Lower lobe of right lung (tissue), 2 donors: ENCODE results near the gene MED6. TPM values are rescaled to one million over a fixed set of nuclear protein-coding genes. Genes with fewer than 3 reads are reported as not detected.

ENCODE experiments used
- ATAC-seq, 2 donors: fragments of 200-7000 bp; cut with Tn5 transposase; one replicate each; pipeline ENCODE4 v1.9.1; 2020 to 2022; ENCODE audit warnings: mild to moderate bottlenecking in 2 of 2, moderate library complexity in 2 of 2
- DNase-seq: peaks from one replicate; pipeline ENCODE4 v3.0.0-alpha.2; 2020
- H3K27ac ChIP-seq: fragments of 200-600 bp; one replicate; pipeline ENCODE4 v1.8.0; 2022
- H3K27me3 ChIP-seq: fragments of 200-600 bp; one replicate; pipeline ENCODE4 v1.8.0; 2022; ENCODE audit warnings: low read depth
- H3K36me3 ChIP-seq: fragments of 200-600 bp; one replicate; pipeline ENCODE4 v1.8.0; 2022; ENCODE audit warnings: mild to moderate bottlenecking
- H3K4me1 ChIP-seq: fragments of 200-600 bp; one replicate; pipeline ENCODE4 v1.8.0; 2022
- H3K4me3 ChIP-seq: fragments of 200-600 bp; one replicate; pipeline ENCODE4 v1.8.0; 2022; ENCODE audit warnings: mild to moderate bottlenecking
- H3K9me3 ChIP-seq: fragments of 200-600 bp; one replicate; pipeline ENCODE4 v1.8.0; 2022
- intact Hi-C: fragments of 100-400 bp; cut with DNase I; formaldehyde crosslinking; loops from one replicate; pipeline ENCODE4 v1.11.0; 2022
- total RNA-seq: library from RNA; stranded (reverse); fragmentation: NEBNext Ultra II Directional; extraction: Animal tissue kit (Norgen Biotek cat#: 25700); gene quantifications from one replicate; pipeline ENCODE4 v1.2.1, GENCODE V29; 2021
- TF ChIP-seq, protein P1 (sequence below): fragments of 200-600 bp; IDR thresholded peaks from one replicate; pipeline ENCODE4 v1.8.0; 2022; ENCODE audit warnings: antibody characterized with exemption, mild to moderate bottlenecking
- donor health status: DM: no; HTN: yes; CAD: no; lungs with severe emphysema.

MED6 gene
- total RNA-seq, 1 donor from 2014 or later, result 28.8 TPM

DNA sequence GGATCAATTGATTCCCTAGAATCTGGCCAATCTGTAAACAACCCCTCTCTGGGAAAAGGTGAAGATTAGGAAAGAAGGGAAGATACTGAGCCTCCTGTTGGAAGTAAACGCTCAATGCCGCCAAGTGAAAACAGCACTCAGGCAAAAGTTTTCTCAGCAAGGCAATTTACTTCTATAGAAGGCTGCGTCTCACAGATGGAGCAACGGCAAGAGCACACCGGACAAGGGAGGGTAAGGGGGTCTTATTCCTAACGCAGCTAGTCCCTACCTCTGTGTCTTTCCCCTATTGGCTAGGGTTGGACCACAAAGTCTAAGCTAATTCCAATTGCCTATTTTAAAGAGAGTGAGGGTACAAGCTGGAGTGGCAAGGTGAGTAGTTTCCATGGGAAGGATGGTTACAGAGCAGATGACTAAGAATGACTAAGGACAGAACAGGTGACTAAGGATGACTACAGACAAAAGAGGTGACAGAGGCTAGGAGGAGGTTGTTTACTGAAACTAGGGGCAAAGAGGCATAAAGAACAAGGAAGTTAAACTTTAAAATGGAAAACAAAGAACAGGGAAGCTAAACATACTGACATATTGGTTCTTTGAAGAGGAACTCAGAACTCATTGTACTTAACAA lies 35.6 kb upstream of the MED6 start:
- Histone ChIP-seq H3K27me3 (no peaks in the 10 kb centered on the region), H3K9me3 (no peaks in the 10 kb centered on the region), H3K4me3 (no peak overlapping the region), H3K27ac (no peak overlapping the region), H3K4me1 (peaks cover 4% of the 10 kb centered on the region), H3K36me3 (no peaks in the 10 kb centered on the region)
- DNase-seq (no peak), ATAC-seq (no peak)
- intact Hi-C loops, result no loop called here
- TF ChIP-seq, protein P1, sequence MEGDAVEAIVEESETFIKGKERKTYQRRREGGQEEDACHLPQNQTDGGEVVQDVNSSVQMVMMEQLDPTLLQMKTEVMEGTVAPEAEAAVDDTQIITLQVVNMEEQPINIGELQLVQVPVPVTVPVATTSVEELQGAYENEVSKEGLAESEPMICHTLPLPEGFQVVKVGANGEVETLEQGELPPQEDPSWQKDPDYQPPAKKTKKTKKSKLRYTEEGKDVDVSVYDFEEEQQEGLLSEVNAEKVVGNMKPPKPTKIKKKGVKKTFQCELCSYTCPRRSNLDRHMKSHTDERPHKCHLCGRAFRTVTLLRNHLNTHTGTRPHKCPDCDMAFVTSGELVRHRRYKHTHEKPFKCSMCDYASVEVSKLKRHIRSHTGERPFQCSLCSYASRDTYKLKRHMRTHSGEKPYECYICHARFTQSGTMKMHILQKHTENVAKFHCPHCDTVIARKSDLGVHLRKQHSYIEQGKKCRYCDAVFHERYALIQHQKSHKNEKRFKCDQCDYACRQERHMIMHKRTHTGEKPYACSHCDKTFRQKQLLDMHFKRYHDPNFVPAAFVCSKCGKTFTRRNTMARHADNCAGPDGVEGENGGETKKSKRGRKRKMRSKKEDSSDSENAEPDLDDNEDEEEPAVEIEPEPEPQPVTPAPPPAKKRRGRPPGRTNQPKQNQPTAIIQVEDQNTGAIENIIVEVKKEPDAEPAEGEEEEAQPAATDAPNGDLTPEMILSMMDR, result no peak

DNA sequence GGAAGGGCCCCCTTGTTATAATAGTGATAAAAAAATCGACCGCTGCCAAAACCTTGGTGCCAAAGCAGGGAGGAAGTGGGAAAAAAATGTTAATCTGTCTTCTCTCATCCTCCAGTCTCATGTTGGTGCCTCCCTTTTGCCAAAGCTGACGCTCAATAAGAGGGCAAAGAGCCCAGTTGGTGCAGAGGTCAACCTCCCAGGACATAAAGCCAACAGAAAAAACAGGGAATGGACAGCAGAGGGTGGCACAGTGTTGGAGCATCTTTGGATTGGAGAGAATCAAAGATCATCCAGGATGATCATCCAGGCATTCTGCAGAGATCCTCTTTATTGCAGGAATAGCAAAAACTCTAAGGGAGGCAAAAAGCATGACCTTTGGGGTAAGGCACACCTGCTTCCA lies 31.5 kb upstream of the MED6 start:
- no peaks in the 10 kb centered on the region for H3K4me1 ChIP-seq
- H3K27me3 ChIP-seq, result no peaks in the 10 kb centered on the region
- peaks cover 5% of the 10 kb centered on the region for H3K9me3 ChIP-seq
- no peaks in the 10 kb centered on the region for H3K36me3 ChIP-seq
- ATAC-seq, result no peak
- no peak overlapping the region for H3K27ac ChIP-seq
- no peak overlapping the region for H3K4me3 ChIP-seq
- no peak for DNase-seq
- intact Hi-C loops, result no loop called here
- TF ChIP-seq, protein P1, result no peak

DNA sequence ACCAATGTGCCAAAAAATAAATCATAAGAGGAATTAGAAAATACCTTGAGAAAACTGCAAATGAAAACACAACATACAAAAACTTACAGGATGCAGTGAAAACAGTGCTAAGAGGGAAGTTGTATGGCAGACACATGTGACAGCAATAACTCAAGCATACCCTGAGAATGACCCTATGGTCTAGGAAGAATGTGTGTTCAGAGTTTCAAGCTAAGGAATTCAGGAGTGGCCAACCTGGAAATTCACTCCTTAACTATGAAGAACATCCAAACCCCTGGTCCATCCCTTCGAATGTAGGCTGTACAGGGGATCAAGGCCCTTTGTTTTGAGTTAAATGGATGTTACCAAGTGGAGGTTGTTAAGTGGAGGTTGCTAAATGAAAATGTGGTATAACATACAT lies 24.5 kb upstream of the MED6 start:
- intact Hi-C loops, result no loop called here
- no peaks in the 10 kb centered on the region for H3K4me1 ChIP-seq
- H3K27ac ChIP-seq, result no peak overlapping the region
- TF ChIP-seq, protein P1, result no peak
- H3K9me3 ChIP-seq, result peaks cover 18% of the 10 kb centered on the region
- H3K36me3 ChIP-seq, result no peaks in the 10 kb centered on the region
- H3K27me3 ChIP-seq, result no peaks in the 10 kb centered on the region
- H3K4me3 ChIP-seq, result no peak overlapping the region
- ATAC-seq (no peak), DNase-seq (no peak)

DNA sequence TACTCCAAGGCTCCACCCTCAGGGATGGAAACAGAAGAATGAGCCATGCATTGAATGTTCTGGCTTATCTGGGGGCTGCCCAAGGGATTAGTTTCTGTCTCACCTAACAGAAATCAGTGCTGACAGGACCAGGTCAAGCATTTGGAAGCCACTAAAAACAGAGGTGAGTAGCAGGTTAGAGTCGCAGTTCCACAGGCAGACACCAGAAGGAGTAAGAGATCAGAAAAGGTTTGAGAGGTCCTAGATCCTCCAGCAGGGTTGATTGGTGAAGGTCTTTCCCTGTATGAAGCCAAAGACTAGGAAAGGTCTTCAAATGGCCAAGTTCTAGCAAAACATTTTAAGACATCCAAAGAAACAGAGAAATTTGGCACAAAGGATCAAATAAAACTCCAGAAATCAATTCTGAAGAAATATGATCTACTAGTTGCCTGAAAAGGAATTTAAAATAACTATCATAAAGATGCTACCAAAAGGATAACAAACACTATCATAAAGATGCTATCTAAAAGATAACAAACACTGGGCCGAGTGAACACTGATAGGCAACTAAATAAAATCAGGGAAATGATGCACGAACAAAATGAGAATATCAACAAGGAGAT lies 21.8 kb upstream of the MED6 start:
- Histone ChIP-seq H3K27ac (no peak overlapping the region), H3K4me1 (no peaks in the 10 kb centered on the region), H3K36me3 (no peaks in the 10 kb centered on the region), H3K4me3 (no peak overlapping the region), H3K9me3 (peaks cover 16% of the 10 kb centered on the region), H3K27me3 (no peaks in the 10 kb centered on the region)
- no peak for DNase-seq
- TF ChIP-seq, protein P1, result peak; percentile 70
- intact Hi-C loops, result no loop called here
- ATAC-seq, result peak; percentile 76 to 78

DNA sequence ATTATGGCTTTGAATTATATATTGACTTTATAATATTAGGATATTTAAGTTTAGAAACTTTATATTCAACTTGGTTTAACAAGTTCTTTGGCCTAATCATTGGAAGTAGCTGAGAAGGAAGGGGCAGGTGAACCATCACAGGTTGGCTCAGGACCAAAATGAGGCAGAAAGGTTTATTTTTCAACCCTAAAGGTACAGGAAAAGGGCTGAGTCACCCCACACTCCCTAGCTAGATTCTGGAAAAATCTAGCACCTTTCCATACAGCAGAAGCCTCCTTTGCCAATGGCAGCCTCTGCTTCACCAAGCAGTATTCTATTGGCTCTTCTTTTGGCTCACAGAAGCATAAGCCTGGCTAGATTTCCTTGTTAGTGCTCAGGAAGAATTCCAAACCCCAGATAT lies 19.3 kb upstream of the MED6 start:
- intact Hi-C loops, result no loop called here
- Histone ChIP-seq H3K4me1 (no peaks in the 10 kb centered on the region), H3K4me3 (no peak overlapping the region), H3K27ac (no peak overlapping the region), H3K36me3 (no peaks in the 10 kb centered on the region), H3K27me3 (no peaks in the 10 kb centered on the region), H3K9me3 (no peaks in the 10 kb centered on the region)
- TF ChIP-seq, protein P1, result no peak
- no peak for ATAC-seq
- no peak for DNase-seq
